ENCODE results near the gene C6orf47. TPM values are rescaled to one million over a fixed set of nuclear protein-coding genes. Genes with fewer than 3 reads are reported as not detected.

C6orf47 gene
- total RNA-seq, 2 experiments from 2014 or later: 9.6 to 10.5 TPM

GRCh38 chr6:31621991-31622390, 38.6 kb downstream of the C6orf47 start:
- no peak for ATAC-seq (ENCODE audit: poor library complexity)
- POLR2A ChIA-PET: interaction anchor here (1.0 to 4.9 kb wide), 9 partner anchors 24 to 276 kb away, joined by 3 to 46 read pairs (median 4); partner anchors contain the start of genes BAG6, C6orf47, DDX39B and GPANK1
- Mint-ChIP-seq H3K9me3 (no peaks in the 10 kb centered on the region), H3K36me3 (ENCODE audit: low read depth) (peaks cover 59% of the 10 kb centered on the region), H3K27me3 (no peaks in the 10 kb centered on the region), H3K4me3 (peak overlapping the region; percentile 93), H3K27ac (peak overlapping the region; percentile 92), H3K4me1 (ENCODE audit: low read depth) (peaks cover 32% of the 10 kb centered on the region)
- Histone ChIP-seq H3K36me3 (ENCODE audit: insufficient read depth, low read length) (peaks cover 46% of the 10 kb centered on the region), H3K27ac (ENCODE audit: low read depth in 1 of 2, low read length in 2 of 2) (peak overlapping the region in 1 of 2 donors; percentile 89), H3K27me3 (ENCODE audit: control insufficient read depth in 1 of 2, insufficient read depth in 2 of 2, low read length in 2 of 2) (no peaks in the 10 kb centered on the region), H3K4me3 (ENCODE audit: low read length) (no peak overlapping the region), H3K9me3 (ENCODE audit: control insufficient read depth in 1 of 2, insufficient read depth in 1 of 2, low read length in 2 of 2) (no peaks in the 10 kb centered on the region), H3K4me1 (ENCODE audit: insufficient read depth, low read length) (peaks cover 27% of the 10 kb centered on the region)
- no peak for TF ChIP-seq CTCF (IDR thresholded peaks at IDR 0.05)
- CTCF ChIA-PET: interaction anchor here (1.3 to 1.4 kb wide), 3 partner anchors 14 to 148 kb away, joined by 3 to 8 read pairs (median 4); partner anchors contain the start of gene BAG6
- DNase-seq: no peak
- intact Hi-C loops (cut with DNase I, micrococcal nuclease): loop anchor here (2.0 kb wide), 3 partner anchors 39 to 75 kb away; partner anchors contain the start of genes ATP6V1G2 (in 1 of the 2), C6orf47 (in 1 of the 2), GPANK1 (in 1 of the 2) and NFKBIL1 (in 1 of the 2)

- Mint-ChIP-seq H3K4me3 (peak overlapping the region; percentile 93), H3K27me3 (no peaks in the 10 kb centered on the region), H3K27ac (peak overlapping the region; percentile 92), H3K36me3 (ENCODE audit: low read depth) (peaks cover 53% of the 10 kb centered on the region), H3K4me1 (ENCODE audit: low read depth) (peaks cover 37% of the 10 kb centered on the region), H3K9me3 (no peaks in the 10 kb centered on the region)
- no peak for DNase-seq
- TF ChIP-seq CTCF (IDR thresholded peaks at IDR 0.05): no peak
- POLR2A ChIA-PET: interaction anchor here (0.6 to 4.9 kb wide), 10 partner anchors 23 to 1058 kb away, joined by 3 to 46 read pairs (median 4); partner anchors contain the start of genes BAG6, C6orf47, DDX39B and GPANK1
- H3K27ac ChIP-seq (ENCODE audit: low read depth in 1 of 2, low read length in 2 of 2): peak overlapping the region; percentile 89 to 97
- no peaks in the 10 kb centered on the region for H3K27me3 ChIP-seq (ENCODE audit: control insufficient read depth in 1 of 2, insufficient read depth in 2 of 2, low read length in 2 of 2)
- H3K9me3 ChIP-seq (ENCODE audit: control insufficient read depth in 1 of 2, insufficient read depth in 1 of 2, low read length in 2 of 2): no peaks in the 10 kb centered on the region
- peaks cover 40% of the 10 kb centered on the region for H3K36me3 ChIP-seq (ENCODE audit: insufficient read depth, low read length)
- H3K4me3 ChIP-seq (ENCODE audit: low read length): peak overlapping the region; percentile 74
- no peak for ATAC-seq (ENCODE audit: poor library complexity)
- peaks cover 32% of the 10 kb centered on the region for H3K4me1 ChIP-seq (ENCODE audit: insufficient read depth, low read length)
- intact Hi-C loops (cut with DNase I, micrococcal nuclease): loop anchor here (2.0 kb wide), 3 partner anchors 39 to 75 kb away; partner anchors contain the start of genes ATP6V1G2 (in 1 of the 2), C6orf47 (in 1 of the 2), GPANK1 (in 1 of the 2) and NFKBIL1 (in 1 of the 2)
- CTCF ChIA-PET: interaction anchor here (1.4 kb wide), 1 partner anchor 30 kb away, joined by 8 read pairs; the partner anchor contains the start of gene BAG6
Measured at GRCh38 chr6:31621320-31621939, 39.1 kb downstream of the C6orf47 start.

- Histone ChIP-seq H3K27ac (ENCODE audit: low read depth in 1 of 2, low read length in 2 of 2) (peak within 1 kb of the TSS; percentile 97 to 99), H3K9me3 (ENCODE audit: control insufficient read depth in 1 of 2, insufficient read depth in 1 of 2, low read length in 2 of 2) (no peaks in the 10 kb centered on the region), H3K4me1 (ENCODE audit: insufficient read depth, low read length) (peaks cover 38% of the 10 kb centered on the region), H3K27me3 (ENCODE audit: control insufficient read depth in 1 of 2, insufficient read depth in 2 of 2, low read length in 2 of 2) (no peaks in the 10 kb centered on the region), H3K36me3 (ENCODE audit: insufficient read depth, low read length) (peaks cover 34% of the 10 kb centered on the region), H3K4me3 (ENCODE audit: low read length) (peak within 1 kb of the TSS; percentile 74)
- H3K4me3 Mint-ChIP-seq: peak within 1 kb of the TSS; percentile 93
- no peak for TF ChIP-seq CTCF (IDR thresholded peaks at IDR 0.05)
- H3K36me3 Mint-ChIP-seq (ENCODE audit: low read depth): peaks cover 46% of the 10 kb centered on the region
- H3K4me1 Mint-ChIP-seq (ENCODE audit: low read depth): peaks cover 44% of the 10 kb centered on the region
- H3K9me3 Mint-ChIP-seq: no peaks in the 10 kb centered on the region
- ChIA-PET POLR2A (interaction anchor here (0.6 to 4.9 kb wide), 17 partner anchors 26 to 1351 kb away, joined by 3 to 46 read pairs (median 4); partner anchors contain the start of genes ABHD16A, BAG6, C6orf47 and DDX39B), CTCF (interaction anchor here (0.9 to 1.0 kb wide), 2 partner anchors 22 to 70 kb away, joined by 4 read pairs; no protein-coding TSS in a partner anchor)
- intact Hi-C loops (cut with DNase I, micrococcal nuclease): loop anchor here (1.0 to 2.0 kb wide), 5 partner anchors 32 to 74 kb away; partner anchors contain the start of genes BAG6 (in 2 of the 2), ATP6V1G2 (in 1 of the 2), C6orf47 (in 1 of the 2) and GPANK1 (in 1 of the 2)
- H3K27me3 Mint-ChIP-seq: no peaks in the 10 kb centered on the region
- H3K27ac Mint-ChIP-seq: peak within 1 kb of the TSS; percentile 92
- peak; percentile 20 for ATAC-seq (ENCODE audit: poor library complexity)
- peak in 10 of 14 experiments; percentile 71 to 96 (median 86) for DNase-seq
Measured at GRCh38 chr6:31620586-31621319, 39.8 kb downstream of the C6orf47 start, which contains the start of gene PRRC2A. Gene PRRC2A (plus strand): TSS chr6:31620715. CDS start chr6:31622790, 2,075 bp downstream.

Data from CD4-positive, alpha-beta T cell (primary cell).